GM21515 (cell line): ENCODE results near the gene SEMA4D.
"Not testable (repeated sequence)": the region's sequence is repeated elsewhere in the genome, so short reads cannot be mapped to it uniquely, and the experiment has no call there.

Source experiments
- ATAC-seq: cut with Tn5 transposase; IDR thresholded peaks from one replicate; pipeline ENCODE4 v1.9.1; 2021; ENCODE audit not compliant: unreplicated experiment

SEMA4D gene

DNA sequence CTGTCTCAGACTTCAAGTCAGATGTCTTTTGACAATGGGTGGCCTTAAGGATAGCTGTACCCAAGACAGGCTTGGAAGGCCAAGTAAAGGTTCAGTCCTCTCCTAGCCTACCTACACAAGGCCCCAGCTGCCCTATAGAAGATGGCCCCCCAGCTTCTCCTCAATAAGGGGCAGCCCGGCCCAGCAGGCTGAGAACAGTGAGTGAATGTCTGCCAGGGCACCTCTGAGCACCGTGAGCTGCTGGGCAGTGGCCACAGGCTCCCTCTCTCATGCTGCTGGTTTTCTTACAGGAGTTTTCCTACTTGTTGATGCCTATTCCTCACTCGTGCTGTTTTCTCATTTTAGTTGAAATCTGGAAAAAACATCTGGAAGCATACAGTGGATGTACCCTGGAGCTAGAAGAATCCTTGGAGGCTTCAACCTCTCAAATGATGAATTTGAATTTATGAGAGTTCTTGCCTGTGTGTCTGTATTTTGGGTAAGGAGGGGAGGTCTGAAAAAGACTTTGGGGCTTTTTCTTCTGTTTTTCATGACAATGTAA, 139.5 kb downstream of the SEMA4D start:
- ATAC-seq: no peak

GRCh38 chr9:89357331-89358197, 140.3 kb downstream of the SEMA4D start:
- no peak for ATAC-seq

DNA sequence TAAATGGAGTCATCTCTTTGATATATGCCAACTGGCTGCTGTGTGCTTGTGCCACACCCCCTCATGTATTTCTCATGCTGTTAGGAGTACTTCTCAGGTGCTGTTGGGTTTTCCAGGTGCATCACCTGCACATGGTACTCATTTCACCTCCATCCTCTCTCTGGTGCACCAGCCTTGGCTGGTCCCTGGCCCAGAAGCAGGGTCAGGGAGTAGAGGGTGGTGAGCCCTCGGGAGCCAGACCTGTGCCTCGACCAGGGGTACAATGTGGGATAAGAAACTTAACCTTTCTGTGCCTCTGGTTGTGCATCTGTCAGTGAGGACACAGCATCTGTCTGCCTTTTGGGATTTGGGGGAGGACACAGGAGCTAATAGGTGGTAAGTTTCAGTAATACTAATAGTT, 141.1 kb downstream of the SEMA4D start:
- no peak for ATAC-seq

GRCh38 chr9:89354471-89354870, 143.4 kb downstream of the SEMA4D start:
- no peak for ATAC-seq

- no peak for ATAC-seq
Observed at GRCh38 chr9:89353989-89354388, 143.9 kb downstream of the SEMA4D start.

DNA sequence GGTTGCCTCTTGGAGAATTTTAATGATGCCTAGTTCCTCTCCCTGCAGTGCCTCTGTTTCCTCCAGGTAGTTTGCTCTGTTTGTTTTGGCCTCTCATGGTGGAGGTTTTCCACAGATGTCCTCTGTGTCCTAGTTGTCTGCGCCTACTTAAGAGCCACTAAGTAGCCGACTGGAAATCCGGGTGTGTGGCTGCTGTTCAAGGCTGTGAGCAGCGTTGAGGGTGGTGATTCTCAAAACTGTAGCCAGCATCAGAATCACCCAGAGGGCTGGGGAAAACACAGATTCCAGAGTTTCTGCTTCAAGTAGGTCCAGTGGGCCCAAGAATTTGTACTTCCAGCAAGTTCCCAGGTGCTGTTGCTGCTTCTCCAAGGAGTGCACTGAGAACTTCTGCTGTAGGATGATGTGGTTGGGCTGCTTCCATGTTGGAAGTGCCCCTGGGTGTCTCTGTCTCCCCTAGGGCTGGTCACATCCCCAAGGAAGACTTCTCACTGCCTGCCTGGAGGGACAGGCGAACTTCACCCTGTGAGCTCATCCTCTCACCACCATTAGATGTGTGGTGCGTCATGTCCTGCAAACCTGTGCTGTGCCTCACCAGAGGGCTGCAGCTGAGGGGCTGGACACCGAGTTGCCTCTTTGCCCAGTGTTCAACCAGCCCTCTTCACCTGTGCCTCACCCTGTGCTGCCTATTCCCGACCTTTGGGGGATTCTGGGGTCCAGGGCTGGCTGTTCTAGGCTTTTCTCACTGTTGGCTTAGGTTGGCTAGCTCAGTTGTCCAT, 144.9 kb downstream of the SEMA4D start:
- ATAC-seq: no peak

DNA sequence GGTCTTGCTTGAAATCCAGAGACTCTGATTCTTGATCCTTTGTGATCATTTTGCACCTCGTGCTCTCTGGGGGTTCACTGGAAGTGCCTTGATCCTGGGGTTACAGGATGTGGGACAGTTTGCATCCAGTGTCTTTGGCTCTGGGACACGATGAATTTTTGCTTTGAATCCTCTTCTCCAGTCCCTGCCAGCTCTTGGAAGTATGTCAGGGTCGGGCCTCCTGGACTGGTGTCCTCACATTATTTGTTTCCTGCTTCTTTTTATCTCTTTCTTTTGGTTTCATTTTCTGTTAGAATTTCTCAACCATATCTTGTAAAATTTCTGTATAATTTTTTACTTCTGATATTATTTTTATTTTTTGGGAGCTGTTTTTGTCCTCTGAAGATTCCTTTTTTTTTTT, 145.5 kb downstream of the SEMA4D start:
- ATAC-seq: no peak

DNA sequence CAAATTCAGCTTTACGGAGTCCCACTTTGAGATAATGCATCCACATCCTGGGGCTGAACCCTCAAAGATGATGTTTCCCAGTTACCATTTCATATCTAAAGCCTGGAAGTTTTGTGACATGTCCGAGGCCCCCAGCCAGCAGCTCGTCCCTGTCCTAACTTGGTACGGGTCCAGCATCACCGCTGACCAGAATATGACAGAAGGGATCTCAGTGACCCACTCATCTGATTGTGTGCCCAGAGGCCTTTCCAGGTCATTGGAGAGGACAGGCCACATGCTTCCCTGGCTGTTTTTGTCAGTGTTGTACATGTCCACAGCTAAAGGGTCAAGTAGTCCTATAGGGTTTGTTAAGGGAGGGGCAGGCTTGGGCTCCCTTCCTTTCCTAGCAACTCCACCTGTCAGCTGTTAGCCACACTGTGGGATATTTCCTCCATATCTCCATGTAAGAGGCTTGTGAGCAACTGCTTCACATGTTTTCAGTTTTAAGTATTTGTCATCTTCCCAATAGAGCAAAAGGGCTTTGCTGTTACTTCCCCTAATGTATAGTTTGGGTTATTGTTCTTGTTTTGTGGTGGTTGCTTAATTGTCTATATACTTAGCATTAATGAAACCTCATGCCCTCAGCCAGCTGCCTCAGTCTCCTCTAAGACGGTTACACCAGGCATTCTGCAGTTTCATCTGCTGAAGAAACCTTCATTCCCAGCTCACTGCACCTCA, 146.2 kb downstream of the SEMA4D start:
- ATAC-seq: no peak

- no peak for ATAC-seq
Observed at GRCh38 chr9:89350988-89351557, 146.8 kb downstream of the SEMA4D start.

DNA sequence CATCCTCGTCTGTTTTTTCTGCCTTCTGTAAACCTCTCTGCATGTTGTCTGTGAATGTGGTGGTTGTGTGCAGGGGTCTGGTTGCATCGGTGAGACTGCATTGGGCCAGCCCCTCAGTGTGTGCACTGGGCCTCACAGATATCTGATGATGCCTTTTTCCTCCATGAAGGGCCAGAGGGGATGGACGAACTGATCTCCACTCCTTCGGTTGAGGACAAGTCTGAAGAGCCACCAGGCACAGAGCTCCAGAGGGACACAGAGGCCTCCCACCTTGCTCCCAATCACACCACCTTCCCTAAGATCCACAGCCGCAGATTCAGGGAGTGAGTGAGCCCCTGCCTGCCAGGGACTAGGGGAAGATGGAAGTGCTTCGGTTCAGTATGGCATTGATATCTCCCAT, 148.3 kb downstream of the SEMA4D start:
- ATAC-seq: no peak

DNA sequence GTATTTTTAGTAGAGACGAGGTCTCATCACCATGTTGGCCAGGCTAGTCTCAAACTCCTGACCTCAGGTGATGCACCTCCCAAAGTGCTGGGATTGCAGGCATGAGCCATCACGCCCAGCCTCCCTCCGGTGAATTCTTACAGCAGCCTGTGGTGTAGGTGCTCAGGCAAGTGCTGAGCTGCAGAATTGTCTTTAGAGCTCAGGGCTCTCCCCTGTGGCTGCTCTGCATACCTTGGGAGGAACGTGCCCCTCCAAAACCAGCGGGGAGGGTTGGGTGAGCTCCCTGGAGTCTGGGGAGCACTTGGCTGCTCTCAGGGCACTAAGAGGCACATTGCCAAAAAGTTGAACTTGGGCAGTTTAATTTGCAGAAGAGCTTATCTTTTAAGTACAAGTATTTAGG, 150.3 kb downstream of the SEMA4D start:
- ATAC-seq: no peak

GRCh38 chr9:89346696-89347095, 151.2 kb downstream of the SEMA4D start:
- ATAC-seq: no peak

GRCh38 chr9:89345476-89345875, 152.4 kb downstream of the SEMA4D start:
- no peak for ATAC-seq

DNA sequence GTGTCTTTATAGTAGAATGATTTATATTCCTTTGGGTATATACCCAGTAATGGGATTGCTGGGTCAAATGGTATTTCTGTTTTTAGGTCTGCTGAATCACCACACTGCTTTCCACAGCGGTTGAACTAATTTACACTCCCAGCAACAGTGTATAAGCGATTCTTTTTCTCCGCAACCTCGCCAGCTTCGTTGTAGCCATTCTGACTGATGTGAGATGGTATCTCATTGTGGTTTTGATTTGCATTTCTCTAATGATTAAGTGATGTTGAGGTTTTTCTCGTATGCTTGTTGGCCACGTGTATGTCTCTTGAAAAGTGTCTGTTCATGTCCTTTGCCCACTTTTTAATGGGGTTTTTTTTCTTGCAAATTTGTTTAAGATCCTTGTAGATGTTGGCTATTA, 154.1 kb downstream of the SEMA4D start:
- ATAC-seq: not testable (repeated sequence)

GRCh38 chr9:89342948-89343347, 155.0 kb downstream of the SEMA4D start:
- no peak for ATAC-seq

DNA sequence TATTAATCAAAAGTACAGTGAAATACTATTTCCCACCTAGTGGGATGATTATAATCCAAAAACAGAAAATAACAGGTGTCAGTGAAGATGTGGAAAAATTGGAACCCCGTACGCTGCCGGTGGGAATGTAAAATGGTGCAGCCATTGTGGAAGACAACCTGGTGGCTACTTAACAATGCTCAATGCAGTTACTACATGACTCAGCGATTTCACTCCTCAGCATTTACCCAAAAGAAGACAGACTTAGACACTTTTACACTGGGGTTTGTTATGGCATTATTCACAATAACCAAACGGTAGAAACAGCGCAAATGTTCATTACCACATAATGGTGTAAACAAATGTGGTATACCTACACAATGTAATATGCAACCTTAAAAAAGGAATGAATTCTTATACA, 155.7 kb downstream of the SEMA4D start:
- no peak for ATAC-seq

DNA sequence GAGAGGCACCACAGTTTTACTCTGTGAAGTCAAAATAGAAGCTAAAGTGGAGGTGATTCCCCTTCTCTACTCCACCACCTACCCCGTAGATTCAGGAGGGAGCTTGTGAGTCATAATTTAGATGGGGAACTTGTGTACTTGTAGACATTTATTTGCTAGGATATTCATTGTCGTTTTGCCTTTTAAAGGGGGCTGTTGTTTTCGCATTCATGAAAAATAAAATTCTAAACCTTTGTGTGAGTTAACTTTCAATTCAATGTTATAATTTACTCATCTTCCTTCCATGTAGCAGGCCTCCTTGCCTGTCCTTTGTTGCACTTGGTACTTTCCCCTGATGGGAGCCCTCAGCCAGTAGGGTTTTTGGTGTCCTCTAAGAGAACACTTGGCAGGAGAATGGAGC, 157.6 kb downstream of the SEMA4D start:
- no peak for ATAC-seq

DNA sequence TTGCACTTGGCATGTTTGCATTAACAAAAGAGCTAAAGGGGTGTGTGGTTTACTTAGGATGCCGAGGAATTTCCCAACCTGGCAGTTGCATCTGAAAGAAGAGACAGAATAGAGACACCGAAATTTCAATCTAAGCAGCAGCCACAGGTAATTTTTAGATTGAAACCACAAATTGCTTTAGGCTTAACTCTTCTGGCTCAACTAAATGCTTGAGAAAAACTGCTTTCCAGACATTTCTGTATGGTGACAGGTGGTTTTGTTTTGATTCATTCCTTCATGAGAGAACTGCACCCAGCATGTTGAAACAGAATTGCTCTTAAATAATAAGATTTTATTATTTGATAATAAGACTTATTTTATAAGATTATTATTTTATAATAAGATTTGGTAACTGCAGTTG, 158.1 kb downstream of the SEMA4D start:
- no peak for ATAC-seq

- ATAC-seq: no peak
Observed at GRCh38 chr9:89330513-89330912, 167.4 kb downstream of the SEMA4D start.

- no peak for ATAC-seq
Observed at GRCh38 chr9:89329917-89330316, 168.0 kb downstream of the SEMA4D start.

DNA sequence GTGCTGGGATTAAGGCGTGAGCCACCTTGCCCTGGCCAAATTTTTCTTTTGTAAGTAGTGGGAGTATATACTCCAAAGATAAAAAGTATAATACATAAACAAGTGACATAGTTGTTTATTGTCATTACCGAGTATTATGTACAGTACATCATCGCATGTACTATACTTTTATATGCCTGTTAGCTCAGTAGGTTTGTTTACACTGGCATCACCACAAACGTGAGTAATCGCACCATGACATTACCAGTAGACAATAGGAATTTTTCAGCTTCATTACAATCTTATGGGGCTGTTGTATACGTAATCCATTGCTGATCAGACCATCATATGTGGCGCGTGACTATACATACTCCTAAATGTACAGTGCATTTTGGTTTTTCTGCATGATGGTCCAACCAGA, 169.8 kb downstream of the SEMA4D start:
- no peak for ATAC-seq
